ENCODE measurements around the gene MAB21L1.

The MAB21L1 gene

GRCh38 chr13:35500144-35500543, 23.7 kb upstream of the MAB21L1 start:
- TF ChIP-seq Cebpa-rat (IDR thresholded peaks at IDR 0.05), result no peak
- Histone ChIP-seq H3K4me1 (peaks cover 0 to 23% (median 4%) of the 10 kb centered on the region in 10 experiments; a peak in 9 of 20 replicates), H3K9me3 (replicated peaks in 1 of 11) (peaks cover 0 to under 1% (median 0%) of the 10 kb centered on the region in 11 experiments; a peak in 1 of 22 replicates), H3K27ac (no peak overlapping the region), H3K4me2 (no peak overlapping the region), H4K20me1 (no peaks in the 10 kb centered on the region), H3K36me3 (no peaks in the 10 kb centered on the region), H3K9ac (no peak overlapping the region), H3K4me3 (no peak overlapping the region), H3K27me3 (no peaks in the 10 kb centered on the region)

- no peaks in the 10 kb centered on the region for H3K27me3 ChIP-seq
- H4K20me1 ChIP-seq, result no peaks in the 10 kb centered on the region
- H3K9ac ChIP-seq, result no peak overlapping the region
- no peaks in the 10 kb centered on the region for H3K36me3 ChIP-seq
- no peak overlapping the region for H3K4me2 ChIP-seq
- no peak overlapping the region for H3K27ac ChIP-seq
- peaks cover 0 to 23% (median 4%) of the 10 kb centered on the region in 10 experiments; a peak in 9 of 20 replicates for H3K4me1 ChIP-seq
- no peak for TF ChIP-seq Cebpa-rat (IDR thresholded peaks at IDR 0.05)
- peaks cover 0 to 5% (median 0%) of the 10 kb centered on the region in 11 experiments; a peak in 2 of 22 replicates for H3K9me3 ChIP-seq (replicated peaks in 1 of 11)
- H3K4me3 ChIP-seq, result no peak overlapping the region
Observed at GRCh38 chr13:35499676-35500075, 23.2 kb upstream of the MAB21L1 start.

GRCh38 chr13:35499196-35499662, 22.7 kb upstream of the MAB21L1 start:
- Histone ChIP-seq H4K20me1 (no peaks in the 10 kb centered on the region), H3K4me1 (peaks cover 0 to 23% (median 4%) of the 10 kb centered on the region in 10 experiments; a peak in 9 of 20 replicates), H3K4me3 (no peak overlapping the region), H3K9me3 (replicated peaks in 1 of 11) (peaks cover 0 to 7% (median 0%) of the 10 kb centered on the region in 11 experiments; a peak in 2 of 22 replicates), H3K9ac (no peak overlapping the region), H3K36me3 (no peaks in the 10 kb centered on the region), H3K27me3 (no peaks in the 10 kb centered on the region), H3K27ac (no peak overlapping the region), H3K4me2 (no peak overlapping the region)
- no peak for TF ChIP-seq Cebpa-rat (IDR thresholded peaks at IDR 0.05)

DNA sequence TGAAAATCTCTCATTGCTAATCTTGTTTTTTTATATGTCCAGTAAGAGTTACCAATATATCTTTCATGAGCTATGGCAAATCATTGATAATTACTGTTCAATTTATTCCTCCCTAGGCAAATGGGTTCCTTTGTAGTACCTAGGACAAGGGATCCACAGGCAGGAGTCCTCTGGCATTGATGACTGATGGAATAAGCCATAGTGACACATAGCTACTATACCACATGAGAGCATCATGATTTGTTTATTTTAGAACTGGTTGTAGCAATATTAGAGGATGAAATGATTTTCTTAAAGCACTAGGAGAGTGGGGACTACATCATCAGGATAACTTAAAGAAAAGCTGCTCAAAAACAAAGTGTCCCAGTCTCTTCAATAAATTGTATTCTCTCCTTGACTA, 21.7 kb upstream of the MAB21L1 start:
- Histone ChIP-seq H3K4me3 (no peak overlapping the region), H4K20me1 (no peaks in the 10 kb centered on the region), H3K36me3 (no peaks in the 10 kb centered on the region), H3K9ac (no peak overlapping the region), H3K4me2 (no peak overlapping the region), H3K9me3 (replicated peaks in 1 of 11) (peaks cover 0 to 7% (median 0%) of the 10 kb centered on the region in 11 experiments; a peak in 2 of 22 replicates), H3K27me3 (no peaks in the 10 kb centered on the region), H3K27ac (no peak overlapping the region), H3K4me1 (peaks cover 0 to 23% (median 4%) of the 10 kb centered on the region in 10 experiments; a peak in 9 of 20 replicates)
- no peak for TF ChIP-seq Cebpa-rat (IDR thresholded peaks at IDR 0.05)

- peaks cover 0 to 23% (median 4%) of the 10 kb centered on the region in 10 experiments; a peak in 9 of 20 replicates for H3K4me1 ChIP-seq
- peak overlapping the region in 4 of 11 experiments; percentile 41 to 67 (median 56); a peak in 8 of 22 replicates for H3K4me2 ChIP-seq
- H3K27ac ChIP-seq, result peak overlapping the region in 4 of 11 experiments; percentile 0 to 46 (median 39); a peak in 3 of 22 replicates
- no peaks in the 10 kb centered on the region for H3K36me3 ChIP-seq
- H3K4me3 ChIP-seq, result no peak overlapping the region
- no peak overlapping the region for H3K9ac ChIP-seq
- no peaks in the 10 kb centered on the region for H3K27me3 ChIP-seq
- H3K9me3 ChIP-seq (replicated peaks in 1 of 11), result peaks cover 0 to 7% (median 0%) of the 10 kb centered on the region in 11 experiments; a peak in 2 of 22 replicates
- peak in 3 of 11 experiments; percentile 21 to 52 (median 27); a peak in 3 of 22 replicates for TF ChIP-seq Cebpa-rat (IDR thresholded peaks at IDR 0.05)
- H4K20me1 ChIP-seq, result no peaks in the 10 kb centered on the region
Observed at GRCh38 chr13:35496761-35497386, 20.4 kb upstream of the MAB21L1 start.

DNA sequence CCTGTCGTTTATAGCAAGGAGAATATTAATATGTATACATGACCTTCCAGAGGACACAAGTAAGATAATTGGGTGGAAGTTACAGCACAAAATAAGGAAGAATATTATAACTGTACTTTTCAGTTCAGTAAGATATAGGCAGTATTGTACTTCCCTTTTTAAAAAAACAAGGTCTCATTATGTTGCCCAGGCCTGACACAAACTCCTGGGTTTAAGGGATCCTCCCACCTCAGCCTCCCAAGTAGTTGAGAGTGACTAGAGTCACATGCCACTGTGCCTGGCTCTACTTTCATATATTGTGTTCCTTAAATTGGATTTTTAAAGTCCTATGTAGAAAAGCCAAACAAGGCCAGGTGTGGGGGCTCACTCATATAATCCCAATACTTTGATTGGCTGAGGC, 19.5 kb upstream of the MAB21L1 start:
- H3K9ac ChIP-seq, result no peak overlapping the region
- H3K27ac ChIP-seq, result peak overlapping the region in 5 of 11 experiments; percentile 0 to 46 (median 37); a peak in 6 of 22 replicates
- no peak for TF ChIP-seq Cebpa-rat (IDR thresholded peaks at IDR 0.05)
- H3K9me3 ChIP-seq (replicated peaks in 1 of 11), result peaks cover 0 to 7% (median 0%) of the 10 kb centered on the region in 11 experiments; a peak in 2 of 22 replicates
- no peaks in the 10 kb centered on the region for H3K27me3 ChIP-seq
- H3K36me3 ChIP-seq, result no peaks in the 10 kb centered on the region
- H4K20me1 ChIP-seq, result no peaks in the 10 kb centered on the region
- H3K4me3 ChIP-seq, result no peak overlapping the region
- H3K4me2 ChIP-seq, result peak overlapping the region in 4 of 11 experiments; percentile 41 to 67 (median 56); a peak in 8 of 22 replicates
- peaks cover 0 to 23% (median 4%) of the 10 kb centered on the region in 10 experiments; a peak in 9 of 20 replicates for H3K4me1 ChIP-seq

GRCh38 chr13:35489050-35489449, 12.6 kb upstream of the MAB21L1 start:
- Histone ChIP-seq H3K27me3 (no peaks in the 10 kb centered on the region), H3K27ac (no peak overlapping the region), H3K4me3 (no peak overlapping the region), H4K20me1 (no peaks in the 10 kb centered on the region), H3K4me2 (no peak overlapping the region), H3K4me1 (peaks cover 0 to 9% (median 0%) of the 10 kb centered on the region in 10 experiments; a peak in 3 of 20 replicates), H3K36me3 (no peaks in the 10 kb centered on the region), H3K9ac (no peak overlapping the region), H3K9me3 (replicated peaks in 1 of 11) (no peaks in the 10 kb centered on the region)
- no peak for TF ChIP-seq Cebpa-rat (IDR thresholded peaks at IDR 0.05)

GRCh38 chr13:35485424-35485823, 8.9 kb upstream of the MAB21L1 start:
- Histone ChIP-seq H3K9ac (no peak overlapping the region), H4K20me1 (no peaks in the 10 kb centered on the region), H3K9me3 (replicated peaks in 1 of 11) (no peaks in the 10 kb centered on the region), H3K4me1 (peaks cover 0 to 9% (median 0%) of the 10 kb centered on the region in 10 experiments; a peak in 3 of 20 replicates), H3K27me3 (no peaks in the 10 kb centered on the region), H3K4me2 (no peak overlapping the region), H3K4me3 (no peak overlapping the region), H3K36me3 (no peaks in the 10 kb centered on the region), H3K27ac (no peak overlapping the region)
- TF ChIP-seq Cebpa-rat (IDR thresholded peaks at IDR 0.05), result no peak

DNA sequence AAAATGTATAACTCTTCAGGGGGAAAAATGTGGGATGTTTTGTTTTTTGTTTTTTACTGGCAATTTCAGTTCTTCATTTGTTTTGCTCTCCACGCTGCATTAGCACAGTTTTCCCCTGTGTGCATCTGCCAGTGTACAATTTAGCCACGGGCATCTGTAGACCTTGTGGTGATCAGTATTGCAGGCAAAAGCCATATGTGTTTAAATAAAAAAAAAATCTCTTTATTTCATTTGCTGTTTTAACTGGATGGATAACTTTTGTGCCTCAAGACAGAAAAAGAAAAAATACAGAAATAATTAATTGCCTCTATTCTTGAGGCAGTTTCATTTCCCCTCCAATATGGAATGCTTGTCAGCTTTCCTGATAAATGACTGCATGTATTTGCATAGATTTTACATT, 7.9 kb upstream of the MAB21L1 start:
- no peak overlapping the region for H3K4me3 ChIP-seq
- H3K36me3 ChIP-seq, result no peaks in the 10 kb centered on the region
- H4K20me1 ChIP-seq, result no peaks in the 10 kb centered on the region
- no peak overlapping the region for H3K27ac ChIP-seq
- peak overlapping the region in 1 of 11 experiments; percentile 41; a peak in 1 of 22 replicates for H3K9ac ChIP-seq
- peaks cover 0 to 9% (median 0%) of the 10 kb centered on the region in 10 experiments; a peak in 3 of 20 replicates for H3K4me1 ChIP-seq
- H3K4me2 ChIP-seq, result peak overlapping the region in 2 of 11 experiments; percentile 51 to 56; a peak in 2 of 22 replicates
- TF ChIP-seq Cebpa-rat (IDR thresholded peaks at IDR 0.05), result no peak
- no peaks in the 10 kb centered on the region for H3K27me3 ChIP-seq
- H3K9me3 ChIP-seq (replicated peaks in 1 of 11), result no peaks in the 10 kb centered on the region

Measured in BLaER1 treated with 17β-estradiol and CSF1 and Interleukin-3, amounts not matched to agents 10 nM and 100 nM (cell line).